Erythroblast (primary cell): ENCODE data around the gene TP53TG3.
"Not testable (repeated sequence)": the region's sequence is repeated elsewhere in the genome, so short reads cannot be mapped to it uniquely, and the experiment has no call there.

Experiments used
- GATA1 ChIP-seq: IDR thresholded peaks from 2 replicates; pipeline ENCODE4 v1.6.1; 2011; ENCODE audit warnings: low read depth, mild to moderate bottlenecking, control low read depth, low read length, moderate library complexity
- POLR2A ChIP-seq: IDR thresholded peaks from 2 replicates; pipeline ENCODE4 v1.6.1; 2011; ENCODE audit warnings: mild to moderate bottlenecking, low read length

DNA sequence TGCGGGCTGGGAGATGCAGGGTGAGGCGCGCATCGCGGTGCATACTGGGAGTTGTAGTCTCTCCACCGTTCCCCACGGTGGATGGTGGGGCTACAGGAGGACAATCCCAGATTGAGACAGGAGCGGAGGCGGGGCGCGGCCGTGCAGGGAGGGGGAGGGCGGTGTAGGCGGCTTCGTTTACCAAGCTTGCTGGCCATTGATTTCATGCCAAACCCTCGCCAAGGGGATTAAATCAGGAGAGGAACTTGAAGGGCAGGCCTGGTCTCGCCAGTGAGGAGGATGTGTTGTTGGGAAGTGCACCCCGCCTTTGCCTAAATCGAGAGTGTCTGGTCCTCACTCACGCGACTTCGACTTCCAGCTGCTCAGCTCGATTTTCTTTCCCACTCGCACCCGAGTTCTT lies at the start of gene TP53TG3:
- not testable (repeated sequence) for TF ChIP-seq POLR2A, GATA1
